ENCODE measurements around the gene LDLRAD4.

The LDLRAD4 gene

GRCh38 chr18:13265008-13265910 lies 46.7 kb downstream of the LDLRAD4 start:
- DNase-seq (ENCODE audit: low read depth), result no peak
- no peak overlapping the region for H3K4me3 ChIP-seq (ENCODE audit: low read length)
- TF ChIP-seq CTCF (IDR thresholded peaks at IDR 0.05; ENCODE audit: insufficient read depth, low read depth, low read length, missing control alignments), result no peak

- H3K4me3 ChIP-seq (ENCODE audit: low read length), result no peak overlapping the region
- no peak for DNase-seq (ENCODE audit: low read depth)
- TF ChIP-seq CTCF (IDR thresholded peaks at IDR 0.05; ENCODE audit: insufficient read depth, low read depth, low read length, missing control alignments), result no peak
Measured at GRCh38 chr18:13265911-13266217, 47.3 kb downstream of the LDLRAD4 start.

- no peak overlapping the region for H3K4me3 ChIP-seq (ENCODE audit: low read length)
- TF ChIP-seq CTCF (IDR thresholded peaks at IDR 0.05; ENCODE audit: insufficient read depth, low read depth, low read length, missing control alignments), result no peak
- no peak for DNase-seq (ENCODE audit: low read depth)
Measured at GRCh38 chr18:13266218-13267100, 47.9 kb downstream of the LDLRAD4 start.

- TF ChIP-seq CTCF (IDR thresholded peaks at IDR 0.05; ENCODE audit: insufficient read depth, low read depth, low read length, missing control alignments), result no peak
- no peak for DNase-seq (ENCODE audit: low read depth)
- H3K4me3 ChIP-seq (ENCODE audit: low read length), result no peak overlapping the region
Measured at GRCh38 chr18:13267431-13267873, 48.9 kb downstream of the LDLRAD4 start.

- DNase-seq (ENCODE audit: low read depth), result no peak
- no peak for TF ChIP-seq CTCF (IDR thresholded peaks at IDR 0.05; ENCODE audit: insufficient read depth, low read depth, low read length, missing control alignments)
- no peak overlapping the region for H3K4me3 ChIP-seq (ENCODE audit: low read length)
Measured at GRCh38 chr18:13268158-13269012, 49.8 kb downstream of the LDLRAD4 start.

DNA sequence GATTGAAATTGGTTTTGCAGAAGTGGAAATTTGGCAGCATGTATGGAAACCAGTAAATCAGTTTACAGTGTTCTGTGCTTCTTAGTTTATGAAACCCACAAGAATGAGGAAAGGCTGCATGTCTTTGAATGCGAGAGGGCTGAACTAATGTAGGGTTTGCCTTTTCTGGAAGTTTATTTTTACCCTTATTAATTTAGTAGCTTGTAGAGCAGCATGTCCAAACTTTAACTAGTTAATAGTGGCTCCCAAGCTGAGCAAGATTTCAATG lies 50.4 kb downstream of the LDLRAD4 start:
- TF ChIP-seq CTCF (IDR thresholded peaks at IDR 0.05; ENCODE audit: insufficient read depth, low read depth, low read length, missing control alignments), result no peak
- no peak overlapping the region for H3K4me3 ChIP-seq (ENCODE audit: low read length)
- DNase-seq (ENCODE audit: low read depth), result no peak

Data from epithelial cell of esophagus (primary cell).